Measurements from ENCODE around the gene CEMIP2.

DNA sequence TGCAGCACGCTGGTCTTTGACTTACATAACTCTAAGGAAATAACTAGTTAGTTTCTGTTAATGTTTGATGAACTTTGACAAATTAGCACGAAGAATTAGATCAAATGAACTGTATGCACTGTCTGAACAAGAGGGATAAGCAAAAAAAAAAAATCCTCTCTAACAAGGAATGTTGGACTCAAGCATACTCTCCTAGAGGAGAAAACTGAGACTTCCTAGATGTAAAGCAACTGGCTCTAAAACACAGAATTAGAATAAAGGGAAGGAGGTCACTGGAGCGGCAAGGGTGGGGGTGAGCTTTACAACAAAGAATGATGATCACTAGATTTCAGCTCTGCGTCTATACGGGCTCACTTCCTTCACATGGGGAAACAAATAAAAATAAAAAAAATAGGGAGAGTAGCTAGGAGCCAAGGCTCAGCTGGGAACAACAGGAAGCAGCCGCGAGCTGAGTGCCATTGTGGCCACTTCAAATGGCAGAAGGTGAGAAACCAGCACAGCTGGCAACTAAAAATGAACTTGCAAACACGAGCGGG is 48.7 kb upstream of the CEMIP2 start:
- no peak for TF ChIP-seq POLR2A (IDR thresholded peaks at IDR 0.05)
- TF ChIP-seq CTCF (IDR thresholded peaks at IDR 0.05): no peak

All from uterus (tissue), 2 donors.